Mesenchymal stem cell (in vitro differentiated cells and primary cell): ENCODE measurements around the gene ABCD4.

ENCODE experiments used
- DNase-seq: peaks from one replicate; pipeline ENCODE4 v3.0.0-alpha.2; 2013
- H2AFZ ChIP-seq: one replicate; pipeline ENCODE4 v1.6.1; 2013; ENCODE audit warnings: low read depth, mild to moderate bottlenecking, control low read depth, inconsistent platforms, low read length, moderate library complexity
- H2AK5ac ChIP-seq: 2 replicates; pipeline ENCODE4 v1.6.1; 2013; ENCODE audit warnings: low read length, moderate library complexity, mild to moderate bottlenecking, inconsistent platforms; ENCODE audit not compliant: severe bottlenecking
- H2BK120ac ChIP-seq: one replicate; pipeline ENCODE4 v1.6.1; 2013; ENCODE audit warnings: low read depth, mild to moderate bottlenecking, inconsistent platforms, low read length, moderate library complexity
- H2BK12ac ChIP-seq, 2 experiments: one replicate each; pipeline ENCODE4 v1.6.1; 2013; ENCODE audit warnings: inconsistent platforms in 2 of 2, low read length in 2 of 2, mild to moderate bottlenecking in 2 of 2, moderate library complexity in 2 of 2, control low read depth in 1 of 2
- H2BK15ac ChIP-seq: one replicate; pipeline ENCODE4 v1.6.1; 2013; ENCODE audit warnings: mild to moderate bottlenecking, low read depth, inconsistent platforms; ENCODE audit not compliant: poor library complexity, severe bottlenecking
- H2BK5ac ChIP-seq: 2 replicates; pipeline ENCODE4 v1.6.1; 2013; ENCODE audit warnings: low read depth, mild to moderate bottlenecking, low read length, control low read depth, inconsistent platforms; ENCODE audit not compliant: poor library complexity, severe bottlenecking
- H3K14ac ChIP-seq, 2 experiments: one replicate each; pipeline ENCODE4 v1.6.1; 2013; ENCODE audit warnings: inconsistent platforms in 2 of 2, low read length in 2 of 2, control low read depth in 1 of 2, mild to moderate bottlenecking in 1 of 2, moderate library complexity in 1 of 2
- H3K18ac ChIP-seq, 2 experiments: one replicate each; pipeline ENCODE4 v1.6.1; 2013; ENCODE audit warnings: inconsistent platforms in 2 of 2, low read length in 2 of 2, control low read depth in 1 of 2, low read depth in 1 of 2, mild to moderate bottlenecking in 1 of 2
- H3K23ac ChIP-seq, 2 experiments: one replicate each; pipeline ENCODE4 v1.6.1; 2013; ENCODE audit warnings: inconsistent platforms in 2 of 2, low read length in 2 of 2, mild to moderate bottlenecking in 2 of 2, moderate library complexity in 2 of 2, control low read depth in 1 of 2
- H3K27ac ChIP-seq: 2 replicates; pipeline ENCODE4 v1.5.1; 2013; ENCODE audit warnings: mild to moderate bottlenecking, moderate library complexity, low read length, control low read depth, inconsistent platforms; ENCODE audit not compliant: poor library complexity, severe bottlenecking
- H3K27me3 ChIP-seq, 2 experiments: 2 replicates each; pipeline versions ENCODE4 v1.6.1 to v1.7.0; 2013; ENCODE audit warnings: low read length in 2 of 2, mild to moderate bottlenecking in 2 of 2, moderate library complexity in 2 of 2, control low read depth in 1 of 2, inconsistent platforms in 1 of 2; ENCODE audit not compliant: control insufficient read depth in 1 of 2, insufficient read depth in 1 of 2
- H3K36me3 ChIP-seq, 2 experiments: 2 replicates each; pipeline versions ENCODE4 v1.6.1 to v1.7.0; 2013; ENCODE audit warnings: low read length in 2 of 2, control low read depth in 1 of 2, inconsistent platforms in 1 of 2, low read depth in 1 of 2, mild to moderate bottlenecking in 1 of 2; ENCODE audit not compliant: insufficient read depth in 2 of 2, control insufficient read depth in 1 of 2
- H3K4ac ChIP-seq, 2 experiments: one replicate each; pipeline ENCODE4 v1.6.1; 2013; ENCODE audit warnings: inconsistent platforms in 2 of 2, low read length in 2 of 2, mild to moderate bottlenecking in 2 of 2, moderate library complexity in 2 of 2, control low read depth in 1 of 2, low read depth in 1 of 2
- H3K4me1 ChIP-seq: 2 replicates; pipeline ENCODE4 v1.6.1; 2013; ENCODE audit warnings: low read depth, low read length, control low read depth; ENCODE audit not compliant: control insufficient read depth, insufficient read depth
- H3K4me2 ChIP-seq: 2 replicates; pipeline ENCODE4 v1.6.1; 2013; ENCODE audit warnings: low read length, mild to moderate bottlenecking, inconsistent platforms; ENCODE audit not compliant: poor library complexity, severe bottlenecking
- H3K4me3 ChIP-seq, 2 experiments: 2 replicates each; pipeline versions ENCODE4 v1.5.1 to v1.7.0; 2013; ENCODE audit warnings: low read length in 2 of 2, mild to moderate bottlenecking in 2 of 2, control low read depth in 1 of 2, low read depth in 1 of 2; ENCODE audit not compliant: insufficient read depth in 1 of 2
- H3K79me1 ChIP-seq: replicated peaks from 2 replicates; pipeline ENCODE4 v1.6.1; 2013; ENCODE audit warnings: mild to moderate bottlenecking, control low read depth, low read length, inconsistent platforms; ENCODE audit not compliant: poor library complexity, severe bottlenecking
- H3K9ac ChIP-seq: 2 replicates; pipeline ENCODE4 v1.7.0; 2013; ENCODE audit warnings: mild to moderate bottlenecking, low read length, moderate library complexity
- H3K9me3 ChIP-seq: 2 replicates; pipeline ENCODE4 v1.7.0; 2013; ENCODE audit warnings: mild to moderate bottlenecking, low read length; ENCODE audit not compliant: control insufficient read depth
- H4K8ac ChIP-seq: one replicate; pipeline ENCODE4 v1.6.1; 2013; ENCODE audit warnings: inconsistent platforms, mild to moderate bottlenecking, low read length, moderate library complexity
- H4K91ac ChIP-seq: one replicate; pipeline ENCODE4 v1.6.1; 2013; ENCODE audit warnings: mild to moderate bottlenecking, low read length, inconsistent platforms
- WGBS: methylation state at CpG from one replicate; pipeline ENCODE4 v1.1.7; 2013; ENCODE audit warnings: mixed read lengths; 5-methylcytosine and 5-hydroxymethylcytosine counted together

Gene ABCD4

GRCh38 chr14:74312161-74312560, 9.4 kb upstream of the ABCD4 start:
- Histone ChIP-seq H3K23ac (no peak overlapping the region), H4K8ac (no peak overlapping the region), H3K4ac (no peak overlapping the region), H3K79me1 (no peaks in the 10 kb centered on the region), H3K4me1 (no peaks in the 10 kb centered on the region), H2BK12ac (no peak overlapping the region), H2BK120ac (no peak overlapping the region), H3K27ac (no peak overlapping the region), H3K9me3 (no peaks in the 10 kb centered on the region), H2AFZ (no peak overlapping the region), H3K14ac (no peak overlapping the region), H2BK5ac (no peak overlapping the region), H3K4me3 (no peak overlapping the region), H3K18ac (no peak overlapping the region), H3K27me3 (peaks cover 4 to 8% of the 10 kb centered on the region in 2 experiments), H3K4me2 (no peak overlapping the region), H4K91ac (no peak overlapping the region), H3K9ac (no peak overlapping the region), H2BK15ac (no peak overlapping the region), H2AK5ac (no peak overlapping the region), H3K36me3 (no peaks in the 10 kb centered on the region)
- DNase-seq, result no peak
- WGBS, result 75% methylated on average over 2 of the region's 2 CpGs

- Histone ChIP-seq H3K36me3 (no peaks in the 10 kb centered on the region), H3K9me3 (no peaks in the 10 kb centered on the region), H3K23ac (no peak overlapping the region), H3K14ac (no peak overlapping the region), H3K4me3 (no peak overlapping the region), H3K18ac (no peak overlapping the region), H3K4me1 (no peaks in the 10 kb centered on the region), H2BK15ac (no peak overlapping the region), H3K4ac (no peak overlapping the region), H3K27me3 (peaks cover 0 to 4% of the 10 kb centered on the region in 2 experiments), H2AFZ (no peak overlapping the region), H2BK5ac (no peak overlapping the region), H2BK120ac (no peak overlapping the region), H4K8ac (no peak overlapping the region), H2AK5ac (no peak overlapping the region), H2BK12ac (no peak overlapping the region), H3K4me2 (no peak overlapping the region), H3K79me1 (no peaks in the 10 kb centered on the region), H3K27ac (no peak overlapping the region), H3K9ac (no peak overlapping the region), H4K91ac (no peak overlapping the region)
- no peak for DNase-seq
- WGBS, result 78% methylated on average over 7 of the region's 8 CpGs
Measured at GRCh38 chr14:74309125-74310022, 6.6 kb upstream of the ABCD4 start.

GRCh38 chr14:74308695-74309094, 6.0 kb upstream of the ABCD4 start:
- H2AK5ac ChIP-seq, result no peak overlapping the region
- H2AFZ ChIP-seq, result no peak overlapping the region
- H3K4me2 ChIP-seq, result no peak overlapping the region
- WGBS, result 73% methylated on average over 5 of the region's 5 CpGs
- H3K27ac ChIP-seq, result no peak overlapping the region
- peaks cover 0 to 4% of the 10 kb centered on the region in 2 experiments for H3K27me3 ChIP-seq
- no peak overlapping the region for H3K14ac ChIP-seq
- no peak overlapping the region for H2BK120ac ChIP-seq
- H4K8ac ChIP-seq, result no peak overlapping the region
- H2BK12ac ChIP-seq, result no peak overlapping the region
- H3K79me1 ChIP-seq, result no peaks in the 10 kb centered on the region
- no peaks in the 10 kb centered on the region for H3K4me1 ChIP-seq
- H3K4me3 ChIP-seq, result no peak overlapping the region
- no peaks in the 10 kb centered on the region for H3K36me3 ChIP-seq
- no peak for DNase-seq
- H4K91ac ChIP-seq, result no peak overlapping the region
- H3K23ac ChIP-seq, result no peak overlapping the region
- no peak overlapping the region for H3K4ac ChIP-seq
- H3K9me3 ChIP-seq, result no peaks in the 10 kb centered on the region
- no peak overlapping the region for H2BK5ac ChIP-seq
- H3K18ac ChIP-seq, result no peak overlapping the region
- no peak overlapping the region for H3K9ac ChIP-seq
- no peak overlapping the region for H2BK15ac ChIP-seq

- Histone ChIP-seq H3K4me3 (peak overlapping the region; percentile 90 to 92), H3K9me3 (no peaks in the 10 kb centered on the region), H2AK5ac (no peak overlapping the region), H3K27ac (peak overlapping the region; percentile 49), H3K4me2 (peak overlapping the region; percentile 78), H2BK15ac (peak overlapping the region; percentile 85), H4K8ac (no peak overlapping the region), H2AFZ (peak overlapping the region; percentile 80), H3K4ac (peak overlapping the region in 1 of 2 experiments; percentile 60), H2BK120ac (no peak overlapping the region), H4K91ac (no peak overlapping the region), H3K27me3 (no peaks in the 10 kb centered on the region), H3K36me3 (peaks cover 13 to 17% of the 10 kb centered on the region in 2 experiments), H3K9ac (peak overlapping the region; percentile 93), H2BK12ac (no peak overlapping the region), H2BK5ac (no peak overlapping the region), H3K4me1 (peaks cover 9% of the 10 kb centered on the region), H3K79me1 (peaks cover 13% of the 10 kb centered on the region), H3K18ac (peak overlapping the region; percentile 50 to 96), H3K23ac (no peak overlapping the region), H3K14ac (peak overlapping the region in 1 of 2 experiments; percentile 3)
- 0% methylated on average over 2 of the region's 6 CpGs for WGBS
- peak; percentile 79 for DNase-seq
Measured at GRCh38 chr14:74302152-74302628, 544 bp downstream of the ABCD4 start.
